Stimulated activated CD4-positive, alpha-beta T cell treated with anti-CD3 and anti-CD28 coated beads, Interleukin-12 subunit alpha, Interleukin-12 subunit beta, amount 100 ng/mL, for 24 hours (primary cell): Measurements from ENCODE around the gene INPP5A.
"Not testable (repeated sequence)": the region's sequence is repeated elsewhere in the genome, so short reads cannot be mapped to it uniquely, and the experiment has no call there.

Experiments used
- DNase-seq, 2 experiments: peaks; one replicate each; pipeline ENCODE4 v3.0.0-alpha.2; 2020; ENCODE audit warnings: low read depth in 2 of 2

Gene INPP5A

GRCh38 chr10:132784866-132785722 is 247.5 kb downstream of the INPP5A start:
- DNase-seq = no peak

- DNase-seq = no peak
Measured at GRCh38 chr10:132785723-132786475, 248.3 kb downstream of the INPP5A start, which contains the start of gene NKX6-2. TSS of gene NKX6-2 (minus strand) at chr10:132786147. CDS start at chr10:132785948, 199 bp downstream.

DNA sequence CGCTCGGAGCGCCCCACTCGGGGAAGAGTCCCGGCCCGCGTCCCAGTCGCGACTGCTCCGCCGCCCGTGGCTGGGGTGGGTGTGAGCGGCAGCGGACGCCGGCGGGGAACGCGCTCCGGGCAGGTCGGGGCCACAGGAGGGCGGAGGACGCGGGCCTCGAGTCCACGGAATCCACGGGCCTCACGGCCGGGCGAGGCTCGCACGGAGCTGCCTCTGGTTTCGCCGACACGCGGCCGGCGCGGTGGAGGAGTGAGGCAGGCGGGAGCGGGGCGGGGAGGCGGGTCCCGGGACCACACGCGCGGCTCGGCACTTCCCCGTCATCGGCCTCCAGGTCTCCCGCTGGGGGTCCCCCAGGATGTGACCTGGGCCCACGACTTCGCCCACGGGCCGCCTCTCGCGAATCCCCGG is 248.9 kb downstream of the INPP5A start:
- DNase-seq = no peak

GRCh38 chr10:132786884-132787494 is 249.4 kb downstream of the INPP5A start:
- no peak for DNase-seq

GRCh38 chr10:132787495-132788179 is 250.1 kb downstream of the INPP5A start:
- peak in 1 of 2 experiments; percentile 15 for DNase-seq

DNA sequence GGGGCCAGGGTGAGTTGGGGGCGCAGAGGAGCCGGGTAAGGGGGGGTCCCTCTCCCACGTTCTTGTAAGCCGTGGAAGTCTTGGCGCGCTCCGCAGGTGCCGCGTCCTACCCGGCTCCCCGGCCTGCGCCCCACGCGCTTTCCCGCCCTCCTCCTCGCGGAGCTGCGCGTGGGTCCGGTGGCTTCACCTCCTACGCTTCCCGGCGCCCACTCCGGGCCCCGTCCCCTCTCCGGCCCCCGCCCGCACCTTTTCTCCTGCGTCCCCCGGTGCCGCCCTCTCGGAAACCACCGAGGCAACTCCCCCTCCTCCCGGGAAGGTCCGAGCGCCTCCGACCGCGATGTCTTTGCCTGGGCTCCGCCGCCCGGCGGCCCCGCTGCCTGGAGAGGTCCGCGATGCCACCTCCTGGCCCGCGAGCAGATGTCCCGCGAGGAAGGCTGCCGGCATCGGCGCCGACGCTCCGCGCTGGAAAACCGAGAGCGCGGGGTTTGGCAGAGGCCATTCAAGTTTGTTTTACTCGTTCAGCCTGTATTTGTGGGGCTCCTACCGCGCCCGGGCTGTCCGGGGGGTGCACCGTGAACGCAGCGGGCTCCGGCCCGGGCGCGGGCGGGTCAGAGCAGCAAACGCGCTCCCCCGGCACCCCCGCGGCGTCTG is 250.7 kb downstream of the INPP5A start:
- DNase-seq = no peak

- DNase-seq = no peak
Measured at GRCh38 chr10:132788831-132789219, 251.2 kb downstream of the INPP5A start.

DNA sequence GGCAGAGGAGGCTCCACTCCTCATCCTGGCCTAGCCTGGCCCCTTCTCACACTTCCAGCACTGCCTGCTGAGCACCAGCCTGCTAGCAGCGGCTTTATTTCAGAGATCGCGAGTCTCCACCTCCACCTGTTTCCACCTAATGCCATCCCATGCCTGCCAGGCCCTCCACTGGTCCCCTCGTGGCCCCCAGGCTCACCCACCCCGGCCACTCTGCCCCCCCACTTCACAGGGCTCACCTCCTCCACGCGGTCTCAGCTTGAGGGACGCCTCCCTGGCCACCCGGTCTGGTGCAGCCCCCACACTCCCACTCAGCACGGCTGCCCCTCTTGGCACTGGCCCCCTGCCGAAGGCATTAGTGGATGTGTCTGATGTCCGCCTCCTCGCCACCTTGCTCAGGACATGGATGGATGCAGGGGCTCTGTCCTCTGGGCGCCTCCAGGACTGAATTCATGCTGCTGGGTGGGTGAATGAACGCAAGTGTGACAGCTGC is 252.1 kb downstream of the INPP5A start:
- no peak for DNase-seq

GRCh38 chr10:132790470-132790869 is 252.9 kb downstream of the INPP5A start:
- DNase-seq = no peak

DNA sequence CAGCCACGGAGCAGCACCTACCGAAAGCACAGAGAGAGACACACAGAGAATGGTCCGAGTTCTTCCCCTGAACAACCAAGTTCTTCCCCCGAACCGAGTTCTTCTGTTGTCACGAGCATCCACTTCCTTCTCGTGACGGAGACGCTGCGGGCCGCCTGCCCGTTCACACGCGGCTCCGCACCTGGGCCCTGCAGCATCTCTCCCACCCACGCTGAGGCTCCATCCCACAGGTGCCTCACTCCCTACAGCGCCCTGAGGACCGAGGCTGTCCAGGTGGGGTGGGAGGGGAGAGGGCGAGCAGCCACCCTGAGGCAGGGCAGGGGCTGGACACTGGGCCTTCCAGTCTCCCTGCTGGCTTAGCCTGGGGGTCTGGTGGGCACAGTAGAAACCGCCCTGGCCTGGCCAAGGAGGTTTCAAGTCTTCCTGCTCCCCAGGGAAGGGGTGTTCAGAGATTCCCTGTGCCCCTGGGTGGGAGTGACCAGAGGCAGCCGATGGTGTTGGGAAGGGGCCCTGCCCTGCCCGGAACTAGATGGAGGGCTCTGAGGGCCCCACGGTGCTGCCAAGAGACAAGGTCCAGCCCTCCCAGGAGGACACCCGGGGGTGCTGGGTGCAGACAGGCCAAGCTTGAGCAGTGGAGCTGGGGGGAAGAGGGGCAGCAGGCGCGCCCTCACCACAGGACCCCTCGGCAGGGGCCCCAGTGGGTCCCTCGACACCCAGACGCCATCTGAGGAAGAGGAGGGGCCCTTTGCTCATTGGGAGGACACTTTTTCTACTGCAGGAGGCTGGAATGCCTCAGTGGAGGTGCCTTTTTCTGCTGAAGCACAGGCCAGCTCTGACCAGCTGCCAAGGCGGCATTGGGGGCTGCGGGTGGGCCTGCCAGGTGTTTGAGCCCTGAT is 253.6 kb downstream of the INPP5A start:
- DNase-seq = no peak

DNA sequence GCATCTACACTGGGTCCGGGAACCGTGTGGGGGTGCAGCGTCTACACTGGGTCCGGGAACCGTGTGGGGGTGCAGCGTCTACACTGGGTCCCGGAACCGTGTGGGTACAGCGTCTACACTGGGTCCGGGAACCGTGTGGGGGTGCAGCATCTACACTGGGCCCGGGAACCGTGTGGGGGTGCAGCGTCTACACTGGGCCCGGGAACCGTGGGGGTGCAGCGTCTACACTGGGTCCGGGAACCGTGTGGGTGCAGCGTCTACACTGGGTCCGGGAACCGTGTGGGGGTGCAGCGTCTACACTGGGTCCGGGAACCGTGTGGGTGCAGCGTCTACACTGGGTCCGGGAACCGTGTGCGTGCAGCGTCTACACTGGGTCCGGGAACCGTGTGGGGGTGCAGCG is 254.5 kb downstream of the INPP5A start:
- DNase-seq = not testable (repeated sequence)

DNA sequence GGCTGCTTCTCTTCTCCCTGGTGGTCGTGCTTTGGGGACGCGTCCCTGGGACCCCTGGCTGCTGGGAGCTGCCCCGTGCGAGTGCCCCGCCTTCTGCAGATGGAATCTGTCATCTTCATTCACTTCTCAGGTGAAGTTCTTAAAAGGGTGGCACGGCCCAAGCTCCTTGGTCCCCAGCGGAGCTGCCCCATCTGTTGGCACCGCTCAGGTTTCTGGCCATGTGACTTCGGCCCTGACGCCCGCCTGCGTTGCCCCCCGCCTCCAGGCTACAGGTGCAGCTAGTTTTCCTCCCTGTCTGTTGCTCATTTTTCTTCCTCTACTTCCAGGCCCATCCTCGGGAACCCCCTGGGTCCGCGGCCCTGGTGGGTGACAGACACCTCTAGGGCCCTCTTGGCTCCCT is 255.2 kb downstream of the INPP5A start:
- DNase-seq = no peak

GRCh38 chr10:132793213-132793612 is 255.6 kb downstream of the INPP5A start:
- no peak for DNase-seq

DNA sequence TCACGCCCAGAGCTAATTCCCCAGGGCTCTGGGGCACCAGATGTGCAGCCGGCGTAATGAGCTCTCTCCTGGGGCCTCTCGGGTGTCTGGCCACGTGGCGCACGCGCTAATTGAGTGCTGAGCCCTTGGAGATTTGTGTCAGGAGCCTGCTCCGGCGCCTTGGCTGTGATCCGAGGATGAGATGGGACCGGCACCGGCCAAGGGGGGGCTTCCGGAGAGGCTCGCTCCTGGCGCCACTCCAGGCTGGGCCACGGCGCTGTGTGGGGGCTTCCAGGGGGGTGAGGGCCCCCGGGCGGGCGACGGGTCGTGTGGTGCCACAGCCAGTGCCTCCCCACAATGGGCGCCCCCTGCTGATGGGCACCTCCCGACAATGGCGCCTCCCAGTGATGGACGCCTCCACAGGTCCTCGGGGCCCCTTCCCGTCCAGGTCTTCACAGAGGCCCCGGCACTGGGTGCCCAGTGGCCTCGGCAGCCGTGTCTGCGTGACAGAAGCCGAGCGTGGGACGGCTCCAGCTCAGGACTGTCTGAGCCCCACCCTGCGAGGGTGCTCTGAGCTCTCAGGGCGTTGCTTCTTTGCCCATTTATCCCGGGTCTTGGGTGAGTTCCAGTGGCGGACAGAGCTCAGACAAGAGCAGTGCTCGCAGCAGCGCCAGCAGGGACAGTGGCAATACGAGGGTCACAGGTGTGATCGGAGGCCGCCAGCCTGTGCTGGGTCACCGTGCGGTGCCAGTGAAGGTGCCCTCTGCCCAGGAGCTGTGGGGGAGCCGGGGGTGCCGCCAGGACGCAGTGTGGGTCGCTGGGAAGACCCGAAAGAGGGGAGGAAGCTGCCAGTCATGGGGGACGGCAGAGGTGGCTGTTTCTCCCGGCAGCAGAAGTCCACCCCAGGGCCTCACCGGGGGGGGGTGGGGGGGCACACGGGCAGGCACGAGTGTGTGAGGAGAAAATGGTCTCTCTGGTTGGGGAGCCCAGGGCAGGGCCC is 256.6 kb downstream of the INPP5A start:
- no peak for DNase-seq

DNA sequence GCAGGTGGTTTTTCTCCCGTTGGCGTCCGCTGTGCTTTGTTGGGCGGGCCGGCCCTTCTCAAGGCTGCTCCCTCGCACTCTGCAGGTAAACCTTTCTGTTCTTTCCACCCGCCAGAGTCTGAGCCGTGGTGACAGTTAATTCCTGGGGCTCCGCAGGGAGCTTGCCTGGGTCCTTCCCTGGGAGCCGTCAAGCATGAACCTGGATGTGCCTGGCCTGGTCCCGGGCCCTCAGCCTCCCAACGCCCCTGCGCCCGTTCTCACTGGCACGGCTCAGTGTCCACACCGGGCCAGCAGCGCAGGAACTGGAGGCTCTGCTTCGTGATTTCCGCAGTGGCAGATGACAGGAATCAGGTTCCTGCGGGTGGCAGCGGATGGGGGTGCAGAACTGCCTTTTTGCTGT is 259.3 kb downstream of the INPP5A start:
- no peak for DNase-seq

- DNase-seq = not testable (repeated sequence)
Measured at GRCh38 chr10:132797986-132798385, 260.4 kb downstream of the INPP5A start.

- DNase-seq = no peak
Measured at GRCh38 chr10:132798403-132798802, 260.8 kb downstream of the INPP5A start.

- DNase-seq = no peak
Measured at GRCh38 chr10:132798876-132799275, 261.3 kb downstream of the INPP5A start.

DNA sequence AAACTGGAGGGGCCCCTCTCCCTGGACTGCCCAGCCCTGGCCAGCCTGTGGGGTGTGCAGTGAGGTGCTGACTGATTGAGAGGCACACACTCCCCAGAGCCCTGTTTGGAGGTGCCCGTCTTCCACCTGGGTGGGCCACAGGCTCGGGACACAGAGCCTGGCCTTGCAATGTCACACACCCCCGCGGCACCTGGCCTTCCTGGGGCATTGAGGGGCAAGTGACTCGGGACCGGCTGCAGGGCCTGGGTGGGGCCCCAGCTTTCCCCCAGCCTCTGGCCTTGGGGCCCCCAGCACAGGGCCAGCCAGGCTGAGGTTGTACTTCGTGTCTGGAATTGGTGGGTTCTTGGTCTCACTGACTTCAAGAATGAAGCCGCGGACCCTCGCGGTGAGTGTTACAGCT is 262.3 kb downstream of the INPP5A start:
- DNase-seq = no peak
